ENCODE measurements around the gene RAB9A.

DNA sequence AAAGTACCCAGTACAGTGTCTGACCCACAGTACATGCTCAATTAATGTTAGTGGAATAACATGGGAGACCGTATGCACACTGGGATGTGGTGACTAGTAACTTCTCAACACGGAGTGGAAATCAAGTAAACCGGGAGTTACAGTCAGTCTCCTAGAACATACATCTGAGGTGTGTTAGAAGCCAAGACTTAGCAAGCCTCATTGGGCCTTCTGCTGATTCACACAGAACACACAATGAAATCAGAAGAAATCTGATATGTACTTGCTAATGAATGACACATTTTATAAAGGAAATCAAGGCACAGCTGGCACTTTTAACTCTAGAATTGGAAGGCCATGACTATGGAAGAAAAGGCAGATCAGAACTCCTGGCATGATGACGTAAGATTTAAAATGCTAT lies 32.4 kb downstream of the RAB9A start:
- TF ChIP-seq, protein P1, sequence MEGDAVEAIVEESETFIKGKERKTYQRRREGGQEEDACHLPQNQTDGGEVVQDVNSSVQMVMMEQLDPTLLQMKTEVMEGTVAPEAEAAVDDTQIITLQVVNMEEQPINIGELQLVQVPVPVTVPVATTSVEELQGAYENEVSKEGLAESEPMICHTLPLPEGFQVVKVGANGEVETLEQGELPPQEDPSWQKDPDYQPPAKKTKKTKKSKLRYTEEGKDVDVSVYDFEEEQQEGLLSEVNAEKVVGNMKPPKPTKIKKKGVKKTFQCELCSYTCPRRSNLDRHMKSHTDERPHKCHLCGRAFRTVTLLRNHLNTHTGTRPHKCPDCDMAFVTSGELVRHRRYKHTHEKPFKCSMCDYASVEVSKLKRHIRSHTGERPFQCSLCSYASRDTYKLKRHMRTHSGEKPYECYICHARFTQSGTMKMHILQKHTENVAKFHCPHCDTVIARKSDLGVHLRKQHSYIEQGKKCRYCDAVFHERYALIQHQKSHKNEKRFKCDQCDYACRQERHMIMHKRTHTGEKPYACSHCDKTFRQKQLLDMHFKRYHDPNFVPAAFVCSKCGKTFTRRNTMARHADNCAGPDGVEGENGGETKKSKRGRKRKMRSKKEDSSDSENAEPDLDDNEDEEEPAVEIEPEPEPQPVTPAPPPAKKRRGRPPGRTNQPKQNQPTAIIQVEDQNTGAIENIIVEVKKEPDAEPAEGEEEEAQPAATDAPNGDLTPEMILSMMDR (conservative IDR thresholded peaks at IDR 0.05; ENCODE audit: low read depth, low read length), result no peak
- TF ChIP-seq EZH2 (IDR thresholded peaks at IDR 0.05; ENCODE audit: low read length, unreplicated experiment) (no peak), EZH2phosphoT487 (IDR thresholded peaks at IDR 0.05; ENCODE audit: borderline replicate concordance, low read length) (no peak)

Measured in PC-3 (cell line).